C4-2B (cell line): ENCODE data around the gene LCN1.

Experiments
- CTCF ChIP-seq: fragments of 450-650 bp; conservative IDR thresholded peaks from 2 replicates; pipeline ENCODE4 v1.5.1; 2017; ENCODE audit warnings: mild to moderate bottlenecking
- ZFX ChIP-seq: fragments of 450-650 bp; IDR thresholded peaks from 2 replicates; pipeline ENCODE4 v1.6.1; 2017

- TF ChIP-seq CTCF: no peak
- no peak for TF ChIP-seq ZFX
Observed at GRCh38 chr9:135550344-135550918, 29.2 kb downstream of the LCN1 start.
